Gastrocnemius medialis (tissue), 4 donors: ENCODE results near the gene GREB1. TPM values are rescaled to one million over a fixed set of nuclear protein-coding genes. Genes with fewer than 3 reads are reported as not detected.

Experiments used
- ATAC-seq, 2 donors: fragments of 150-250 bp; one replicate each; pipeline ENCODE4 v1.9.1; 2016
- DNase-seq, 2 donors: peaks; one replicate each; pipeline ENCODE4 v3.0.0-alpha.2; 2019
- H3K27ac ChIP-seq, 4 donors: fragments of 200-600 bp; sonication (generic); 1 replicate in 1 of 4; 2 replicates in 3 of 4; pipeline ENCODE4 v1.5.1; 2016 to 2018; ENCODE audit warnings: mild to moderate bottlenecking in 2 of 4, moderate library complexity in 1 of 4
- H3K27me3 ChIP-seq, 3 donors: fragments of 200-600 bp; sonication (generic) in 2 of 3; 1 replicate in 1 of 3; 2 replicates in 2 of 3; pipeline versions ENCODE4 v1.5.1 to v1.6.0; 2016 to 2019; ENCODE audit warnings: mild to moderate bottlenecking in 1 of 3, moderate library complexity in 1 of 3
- H3K36me3 ChIP-seq, 2 donors: fragments of 200-600 bp; sonication (generic) in 1 of 2; one replicate each; pipeline ENCODE4 v1.5.1; 2017 to 2018
- H3K4me1 ChIP-seq, 2 donors: fragments of 200-600 bp; sonication (generic) in 1 of 2; one replicate each; pipeline ENCODE4 v1.5.1; 2016 to 2017; ENCODE audit warnings: mild to moderate bottlenecking in 2 of 2
- H3K4me3 ChIP-seq, 4 donors: fragments of 200-600 bp; sonication (generic) in 3 of 4; 1 replicate in 1 of 4; 2 replicates in 3 of 4; pipeline ENCODE4 v1.5.1; 2016 to 2019; ENCODE audit warnings: mild to moderate bottlenecking in 2 of 4
- H3K9me3 ChIP-seq, 3 donors: fragments of 200-600 bp; sonication (generic) in 2 of 3; 1 replicate in 1 of 3; 2 replicates in 2 of 3; pipeline ENCODE4 v1.5.1; 2016 to 2019
- POLR2A ChIP-seq, 2 donors: fragments of 450-650 bp; IDR thresholded peaks; one replicate each; pipeline ENCODE4 v1.6.1; 2017; ENCODE audit warnings: antibody characterized with exemption in 2 of 2, mild to moderate bottlenecking in 2 of 2, moderate library complexity in 2 of 2
- in situ Hi-C, 4 donors: fragments of 200-750 bp; cut with MboI; loops; one replicate each; pipeline versions ENCODE4 v1.15.0 to v1.8.0; 2017; ENCODE audit warnings: low sequenced_read_pairs in 4 of 4
- intact Hi-C: fragments of 100-400 bp; cut with DNase I; formaldehyde crosslinking; loops from one replicate; pipeline ENCODE4 v1.15.1; 2023; ENCODE audit warnings: low total_unique reads
- total RNA-seq, 4 donors: library from RNA; depleted of rRNA; stranded (reverse); fragments of >200 nt; gene quantifications; one replicate each; pipeline versions ENCODE4 v1.1.0 to v1.2.3, GENCODE V29; 2016
- TF ChIP-seq, protein P1 (sequence below), 5 experiments: fragments of 450-650 bp in 3 of 5; fragments of 200-600 bp in 2 of 5; sonication (generic) in 2 of 5; IDR thresholded peaks in 4 of 5; conservative IDR thresholded peaks in 1 of 5; 1 replicate in 4 of 5; 2 replicates in 1 of 5; pipeline ENCODE4 v1.5.1; 2016 to 2019; ENCODE audit warnings: antibody characterized with exemption in 5 of 5, mild to moderate bottlenecking in 3 of 5, moderate library complexity in 3 of 5

GREB1 gene
- total RNA-seq, 4 donors from 2014 or later, result 1.7 to 9.3 (median 2.6) TPM

DNA sequence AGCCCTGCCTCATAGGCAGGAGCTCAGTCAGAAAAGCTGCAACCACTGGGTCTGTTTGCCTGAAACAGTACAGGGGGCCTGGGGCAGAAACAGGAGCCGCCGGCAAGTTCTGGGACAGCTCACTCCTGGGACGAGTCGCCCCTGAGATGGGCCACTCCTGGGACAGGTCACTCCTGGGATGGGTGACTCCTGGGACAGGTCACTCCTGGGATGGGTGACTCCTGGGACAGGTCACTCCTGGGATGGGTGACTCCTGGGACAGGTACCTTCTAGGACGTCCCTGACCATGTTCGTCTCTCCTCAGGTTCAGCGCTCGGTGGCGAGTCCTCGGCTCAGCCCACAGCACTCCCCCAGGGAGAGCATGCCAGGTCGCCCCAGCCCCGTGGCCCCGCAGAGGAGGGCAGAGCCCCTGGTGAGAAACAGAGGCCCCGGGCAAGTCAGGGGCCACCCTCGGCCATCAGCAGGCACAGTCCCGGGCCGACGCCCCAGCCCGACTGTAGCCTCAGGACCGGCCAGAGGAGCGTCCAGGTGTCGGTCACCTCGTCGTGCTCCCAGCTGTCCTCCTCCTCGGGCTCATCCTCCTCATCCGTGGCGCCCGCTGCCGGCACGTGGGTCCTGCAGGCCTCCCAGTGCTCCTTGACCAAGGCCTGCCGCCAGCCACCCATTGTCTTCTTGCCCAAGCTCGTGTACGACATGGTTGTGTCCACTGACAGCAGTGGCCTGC is 84.3 kb downstream of the GREB1 start:
- intact Hi-C loops, result no loop called here
- DNase-seq (no peak), ATAC-seq (no peak)
- no peak overlapping the region for H3K4me3 ChIP-seq
- no peaks in the 10 kb centered on the region for H3K4me1 ChIP-seq
- TF ChIP-seq, protein P1, sequence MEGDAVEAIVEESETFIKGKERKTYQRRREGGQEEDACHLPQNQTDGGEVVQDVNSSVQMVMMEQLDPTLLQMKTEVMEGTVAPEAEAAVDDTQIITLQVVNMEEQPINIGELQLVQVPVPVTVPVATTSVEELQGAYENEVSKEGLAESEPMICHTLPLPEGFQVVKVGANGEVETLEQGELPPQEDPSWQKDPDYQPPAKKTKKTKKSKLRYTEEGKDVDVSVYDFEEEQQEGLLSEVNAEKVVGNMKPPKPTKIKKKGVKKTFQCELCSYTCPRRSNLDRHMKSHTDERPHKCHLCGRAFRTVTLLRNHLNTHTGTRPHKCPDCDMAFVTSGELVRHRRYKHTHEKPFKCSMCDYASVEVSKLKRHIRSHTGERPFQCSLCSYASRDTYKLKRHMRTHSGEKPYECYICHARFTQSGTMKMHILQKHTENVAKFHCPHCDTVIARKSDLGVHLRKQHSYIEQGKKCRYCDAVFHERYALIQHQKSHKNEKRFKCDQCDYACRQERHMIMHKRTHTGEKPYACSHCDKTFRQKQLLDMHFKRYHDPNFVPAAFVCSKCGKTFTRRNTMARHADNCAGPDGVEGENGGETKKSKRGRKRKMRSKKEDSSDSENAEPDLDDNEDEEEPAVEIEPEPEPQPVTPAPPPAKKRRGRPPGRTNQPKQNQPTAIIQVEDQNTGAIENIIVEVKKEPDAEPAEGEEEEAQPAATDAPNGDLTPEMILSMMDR (IDR thresholded peaks at IDR 0.05 in 4 of 5, conservative IDR thresholded peaks at IDR 0.05 in 1 of 5), result no peak
- no peak for TF ChIP-seq POLR2A (IDR thresholded peaks at IDR 0.05)
- in situ Hi-C loops, result no loop called here
- no peaks in the 10 kb centered on the region for H3K9me3 ChIP-seq
- H3K27me3 ChIP-seq, result no peaks in the 10 kb centered on the region
- no peak overlapping the region for H3K27ac ChIP-seq
- H3K36me3 ChIP-seq, result no peaks in the 10 kb centered on the region

DNA sequence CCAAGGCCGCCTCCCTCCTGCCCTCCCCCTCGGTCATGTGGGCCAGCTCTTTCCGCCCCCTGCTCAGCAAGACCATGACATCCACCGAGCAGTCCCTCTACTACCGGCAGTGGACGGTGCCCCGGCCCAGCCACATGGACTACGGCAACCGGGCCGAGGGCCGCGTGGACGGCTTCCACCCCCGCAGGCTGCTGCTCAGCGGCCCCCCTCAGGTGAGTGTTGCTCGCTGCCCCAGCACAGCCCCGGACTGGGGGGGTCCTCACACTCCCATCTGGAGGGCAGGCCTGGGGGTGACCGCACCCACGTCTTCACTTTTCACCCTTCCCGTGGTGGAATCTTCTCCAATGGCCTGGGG is 84.8 kb downstream of the GREB1 start:
- no peak for DNase-seq
- H3K9me3 ChIP-seq, result no peaks in the 10 kb centered on the region
- H3K4me3 ChIP-seq, result no peak overlapping the region
- TF ChIP-seq, protein P1 (IDR thresholded peaks at IDR 0.05 in 4 of 5, conservative IDR thresholded peaks at IDR 0.05 in 1 of 5), result no peak
- no peak for TF ChIP-seq POLR2A (IDR thresholded peaks at IDR 0.05)
- no peaks in the 10 kb centered on the region for H3K36me3 ChIP-seq
- H3K27me3 ChIP-seq, result no peaks in the 10 kb centered on the region
- H3K4me1 ChIP-seq, result no peaks in the 10 kb centered on the region
- in situ Hi-C loops (no loop called here), intact Hi-C loops (no loop called here)
- no peak overlapping the region for H3K27ac ChIP-seq
- ATAC-seq, result no peak

DNA sequence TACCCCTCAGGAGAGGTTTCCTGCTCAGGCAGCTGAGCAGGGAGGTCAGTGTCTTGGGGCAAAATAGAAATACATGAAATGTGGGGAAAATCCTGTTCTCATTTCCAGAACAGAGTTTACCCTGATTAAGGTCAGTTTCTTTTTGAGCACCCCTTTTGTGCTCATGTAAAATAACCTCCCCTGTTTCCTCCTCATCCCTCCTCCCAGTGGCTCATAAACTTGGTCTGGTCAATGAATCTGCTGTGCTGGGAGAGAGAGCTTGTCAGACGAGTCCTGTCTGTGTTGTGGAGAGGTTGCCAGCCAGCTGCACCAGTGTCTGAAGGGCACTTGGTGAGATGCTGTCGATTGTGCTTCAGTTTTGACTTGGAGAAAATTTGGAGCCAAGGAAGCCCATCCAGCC is 87.6 kb downstream of the GREB1 start:
- DNase-seq (no peak), ATAC-seq (no peak)
- Histone ChIP-seq H3K4me3 (no peak overlapping the region), H3K36me3 (no peaks in the 10 kb centered on the region), H3K9me3 (no peaks in the 10 kb centered on the region), H3K27me3 (no peaks in the 10 kb centered on the region), H3K4me1 (no peaks in the 10 kb centered on the region), H3K27ac (no peak overlapping the region)
- in situ Hi-C loops, result no loop called here
- TF ChIP-seq POLR2A (IDR thresholded peaks at IDR 0.05), result no peak
- TF ChIP-seq, protein P1 (IDR thresholded peaks at IDR 0.05 in 4 of 5, conservative IDR thresholded peaks at IDR 0.05 in 1 of 5), result no peak
- intact Hi-C loops, result no loop called here

DNA sequence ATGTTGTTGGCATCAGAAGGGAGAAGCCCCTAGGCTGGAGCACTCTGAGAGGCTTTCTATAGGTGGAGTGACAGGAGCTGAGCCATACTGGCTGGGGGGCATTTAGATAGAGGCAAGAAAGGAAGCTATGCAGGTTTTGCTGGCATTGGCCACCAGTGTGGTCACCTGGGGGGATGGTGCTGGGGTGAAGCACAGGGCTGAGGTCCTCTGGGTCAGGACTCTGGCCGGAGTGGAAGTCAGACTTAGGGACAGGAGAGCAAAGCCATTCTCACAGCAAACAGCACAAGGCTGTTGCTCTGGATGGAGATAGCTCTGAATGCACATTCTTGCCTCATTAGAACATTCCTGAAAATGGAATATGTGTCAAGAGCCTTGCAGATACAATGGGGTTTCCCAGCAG is 88.8 kb downstream of the GREB1 start:
- no peak for TF ChIP-seq POLR2A (IDR thresholded peaks at IDR 0.05)
- TF ChIP-seq, protein P1 (IDR thresholded peaks at IDR 0.05 in 4 of 5, conservative IDR thresholded peaks at IDR 0.05 in 1 of 5), result no peak
- ATAC-seq, result no peak
- in situ Hi-C loops, result no loop called here

DNA sequence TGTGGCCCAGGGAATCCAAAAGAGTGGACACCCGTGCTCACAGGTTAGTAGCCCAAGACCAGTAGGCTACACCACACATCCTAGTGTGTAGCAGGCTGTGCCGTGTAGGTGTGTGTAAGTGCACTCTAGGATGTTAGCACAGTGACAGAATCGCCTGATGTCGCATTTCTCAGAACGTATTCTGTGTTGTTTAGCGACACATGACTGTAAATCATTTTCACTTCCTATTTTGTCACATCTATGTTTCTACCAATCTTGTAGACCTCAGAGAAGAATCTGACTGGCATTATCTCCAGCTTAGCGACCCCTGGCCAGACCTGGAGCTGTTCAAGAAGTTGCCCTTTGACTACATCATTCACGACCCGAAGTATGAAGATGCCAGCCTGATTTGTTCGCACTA is 91.0 kb downstream of the GREB1 start:
- Histone ChIP-seq H3K4me3 (no peak overlapping the region), H3K36me3 (no peaks in the 10 kb centered on the region), H3K4me1 (no peaks in the 10 kb centered on the region), H3K27me3 (no peaks in the 10 kb centered on the region), H3K9me3 (no peaks in the 10 kb centered on the region), H3K27ac (no peak overlapping the region)
- no peak for DNase-seq
- in situ Hi-C loops, result no loop called here
- TF ChIP-seq POLR2A (IDR thresholded peaks at IDR 0.05), result no peak
- TF ChIP-seq, protein P1 (IDR thresholded peaks at IDR 0.05 in 4 of 5, conservative IDR thresholded peaks at IDR 0.05 in 1 of 5), result no peak
- intact Hi-C loops, result no loop called here
- no peak for ATAC-seq

More for the DNA sequence above, 88.8 kb downstream of the GREB1 start:
- no peaks in the 10 kb centered on the region for H3K36me3 ChIP-seq
- no peak overlapping the region for H3K4me3 ChIP-seq
- H3K27me3 ChIP-seq, result no peaks in the 10 kb centered on the region
- H3K9me3 ChIP-seq, result no peaks in the 10 kb centered on the region
- H3K27ac ChIP-seq, result no peak overlapping the region
- DNase-seq, result no peak
- no peaks in the 10 kb centered on the region for H3K4me1 ChIP-seq
- intact Hi-C loops, result no loop called here
